GM18499 (cell line): Measurements from ENCODE around the gene NR6A1.

Source experiments
- ATAC-seq: cut with Tn5 transposase; IDR thresholded peaks from one replicate; pipeline ENCODE4 v1.9.1; 2021; ENCODE audit warnings: moderate number of reproducible peaks; ENCODE audit not compliant: insufficient read depth, unreplicated experiment

The NR6A1 gene

GRCh38 chr9:124482431-124483031, 288.6 kb downstream of the NR6A1 start:
- ATAC-seq: no peak

GRCh38 chr9:124481115-124481514, 290.0 kb downstream of the NR6A1 start:
- ATAC-seq: no peak

DNA sequence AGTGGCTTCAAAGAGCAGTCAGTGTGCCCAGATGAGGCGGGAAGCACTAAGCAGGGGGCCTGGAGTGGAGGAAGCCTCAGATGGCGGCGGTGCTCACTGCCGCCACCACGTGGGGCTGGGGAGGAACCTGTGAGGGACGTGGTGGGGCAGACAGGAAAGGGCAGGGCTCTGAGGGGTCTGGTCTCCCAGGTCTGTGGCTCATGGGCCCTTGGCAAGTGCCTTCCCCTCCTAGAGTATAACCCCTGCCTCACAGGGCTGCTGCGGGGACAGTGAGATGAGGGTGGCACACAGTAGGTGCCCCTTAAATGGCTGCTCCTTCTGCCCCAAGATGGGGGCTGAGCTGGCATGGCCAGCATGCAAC, 290.5 kb downstream of the NR6A1 start:
- no peak for ATAC-seq

- ATAC-seq: no peak
Measured at GRCh38 chr9:124479947-124480620, 291.0 kb downstream of the NR6A1 start.

GRCh38 chr9:124479371-124479770, 291.7 kb downstream of the NR6A1 start:
- no peak for ATAC-seq

DNA sequence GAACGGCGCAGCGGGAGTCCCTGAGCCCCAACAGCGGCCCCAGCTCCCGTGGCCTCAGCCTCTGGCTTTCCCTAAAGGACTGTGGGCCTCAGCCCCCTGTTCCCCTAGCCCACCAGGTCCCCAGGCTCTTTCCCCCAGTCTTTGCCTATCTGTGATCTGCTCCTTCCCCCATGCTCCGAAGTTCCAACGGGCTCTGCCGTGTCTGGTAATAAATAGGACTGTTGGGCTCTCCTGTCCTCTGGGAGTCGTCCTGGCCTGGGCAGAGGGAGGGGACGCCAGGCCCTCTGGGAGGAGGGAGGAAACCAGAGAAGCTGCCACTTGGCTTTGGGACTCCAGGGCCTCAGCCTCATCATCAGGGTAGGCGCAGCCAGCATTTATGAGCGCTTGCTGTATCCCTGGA, 292.8 kb downstream of the NR6A1 start:
- ATAC-seq: no peak

DNA sequence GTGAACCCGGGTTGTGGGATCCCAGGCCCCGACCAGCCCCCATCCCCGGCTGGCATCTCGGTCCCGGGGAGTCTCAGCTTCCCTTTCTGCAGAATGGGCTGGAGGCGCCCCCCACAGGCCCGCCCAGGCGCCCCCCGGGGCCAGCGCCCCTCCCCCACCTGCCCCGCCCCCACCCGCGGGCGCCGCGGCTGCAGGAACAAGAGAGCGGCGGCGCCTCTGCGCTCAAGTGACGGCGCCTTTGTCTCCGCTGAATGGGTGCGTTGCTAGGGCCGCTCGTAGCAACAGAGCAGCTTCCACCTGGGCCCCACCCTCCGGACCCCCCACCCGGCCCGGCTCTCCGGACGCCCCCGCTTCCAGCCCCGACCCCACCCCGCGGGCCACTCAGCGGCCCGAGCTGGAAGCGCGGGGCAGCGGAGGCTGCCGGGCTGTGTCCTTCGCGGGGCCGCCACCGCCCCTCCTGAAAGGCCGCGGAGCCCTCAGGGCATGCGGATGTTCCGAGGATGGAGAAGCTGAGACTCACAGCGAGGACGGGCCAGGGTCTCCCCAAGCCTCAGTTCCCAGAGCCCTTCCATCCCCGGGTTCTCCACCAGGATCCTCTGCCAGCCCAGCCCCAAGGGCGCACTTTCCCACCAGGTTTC, 293.3 kb downstream of the NR6A1 start:
- ATAC-seq: no peak

DNA sequence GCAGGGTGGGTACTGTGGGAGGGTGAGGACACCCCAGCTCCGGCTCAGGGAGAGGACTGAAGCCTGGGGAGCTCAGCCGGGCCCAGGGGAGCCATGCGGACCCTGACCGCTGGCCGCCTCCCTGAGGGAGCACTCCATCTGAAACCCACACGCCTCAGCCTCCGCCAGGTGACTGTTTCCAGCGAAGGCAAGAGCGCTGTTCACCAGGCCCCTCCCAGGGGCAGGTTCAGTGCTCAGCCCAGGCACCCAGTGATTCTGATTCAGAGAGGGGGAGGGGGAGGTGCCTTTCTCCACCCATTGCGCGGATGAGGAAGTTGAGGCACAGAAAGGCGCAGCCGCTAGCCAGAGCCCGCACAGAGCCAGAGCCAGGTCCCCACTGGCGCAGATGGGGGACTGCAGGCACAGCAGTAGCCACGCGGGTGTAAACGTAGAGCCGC, 293.9 kb downstream of the NR6A1 start:
- ATAC-seq: no peak

- ATAC-seq: no peak
Measured at GRCh38 chr9:124475868-124476690, 295.0 kb downstream of the NR6A1 start.

GRCh38 chr9:124475158-124475867, 295.8 kb downstream of the NR6A1 start:
- no peak for ATAC-seq

DNA sequence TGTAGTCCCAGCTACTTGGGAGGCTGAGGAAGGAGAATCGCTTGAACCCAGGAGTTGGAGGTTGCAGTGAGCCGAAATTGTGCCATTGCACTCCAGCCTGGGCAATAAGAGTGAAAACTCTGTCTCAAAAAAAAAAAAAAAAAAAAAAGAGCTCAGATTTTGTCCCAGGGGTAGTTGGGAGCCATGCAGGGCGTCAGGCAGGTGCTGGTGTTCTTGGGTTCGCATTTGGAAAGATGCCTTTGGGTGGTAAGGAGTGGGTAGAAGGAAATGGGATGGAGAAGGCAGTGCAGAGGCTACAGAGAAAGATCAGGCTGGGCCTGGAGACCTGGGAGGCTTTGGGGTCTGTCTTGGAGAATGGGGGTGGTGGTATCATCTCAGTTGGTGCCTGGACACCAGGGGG, 297.0 kb downstream of the NR6A1 start:
- ATAC-seq: no peak

GRCh38 chr9:124473310-124473709, 297.8 kb downstream of the NR6A1 start:
- ATAC-seq: no peak

GRCh38 chr9:124472770-124473169, 298.3 kb downstream of the NR6A1 start:
- no peak for ATAC-seq

- no peak for ATAC-seq
Measured at GRCh38 chr9:124471761-124472160, 299.4 kb downstream of the NR6A1 start.

DNA sequence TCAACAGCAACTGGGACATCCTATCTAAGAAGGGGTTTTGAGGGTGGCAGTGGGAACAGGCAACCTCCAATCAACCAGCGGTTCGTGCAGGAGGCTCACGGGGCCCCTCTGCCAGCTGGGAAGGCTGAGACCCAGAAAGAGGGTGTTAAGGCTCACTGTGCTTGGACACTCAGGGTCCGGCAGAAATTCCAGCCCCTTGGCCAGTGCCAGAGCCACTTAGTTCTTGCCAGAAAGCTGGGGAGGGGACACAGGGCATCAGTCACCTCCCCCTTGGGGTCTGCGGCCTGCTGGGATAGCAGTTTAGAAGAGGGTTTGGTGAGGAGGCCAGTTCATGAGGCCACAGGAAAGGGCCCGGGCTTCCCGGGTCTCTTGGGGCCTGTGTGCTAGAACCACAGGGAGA, 300.4 kb downstream of the NR6A1 start:
- ATAC-seq: no peak

DNA sequence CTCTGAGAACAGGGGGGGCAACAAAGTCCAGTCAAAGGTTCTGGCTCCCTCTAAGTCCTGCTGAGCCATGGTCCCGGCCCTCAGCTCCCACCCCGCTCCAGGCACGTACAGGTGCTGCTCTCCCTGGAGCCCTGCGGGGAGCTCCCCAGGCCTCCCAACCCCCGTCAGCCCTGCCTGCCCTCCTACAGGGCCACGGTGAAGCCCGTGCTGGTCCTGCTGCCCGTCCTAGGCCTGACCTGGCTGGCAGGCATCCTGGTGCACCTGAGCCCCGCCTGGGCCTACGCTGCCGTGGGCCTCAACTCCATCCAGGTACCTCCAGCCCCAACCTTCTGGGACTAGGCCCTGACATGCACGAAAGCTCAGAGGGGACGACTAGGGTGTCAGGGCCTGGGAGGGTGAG, 300.8 kb downstream of the NR6A1 start:
- no peak for ATAC-seq

DNA sequence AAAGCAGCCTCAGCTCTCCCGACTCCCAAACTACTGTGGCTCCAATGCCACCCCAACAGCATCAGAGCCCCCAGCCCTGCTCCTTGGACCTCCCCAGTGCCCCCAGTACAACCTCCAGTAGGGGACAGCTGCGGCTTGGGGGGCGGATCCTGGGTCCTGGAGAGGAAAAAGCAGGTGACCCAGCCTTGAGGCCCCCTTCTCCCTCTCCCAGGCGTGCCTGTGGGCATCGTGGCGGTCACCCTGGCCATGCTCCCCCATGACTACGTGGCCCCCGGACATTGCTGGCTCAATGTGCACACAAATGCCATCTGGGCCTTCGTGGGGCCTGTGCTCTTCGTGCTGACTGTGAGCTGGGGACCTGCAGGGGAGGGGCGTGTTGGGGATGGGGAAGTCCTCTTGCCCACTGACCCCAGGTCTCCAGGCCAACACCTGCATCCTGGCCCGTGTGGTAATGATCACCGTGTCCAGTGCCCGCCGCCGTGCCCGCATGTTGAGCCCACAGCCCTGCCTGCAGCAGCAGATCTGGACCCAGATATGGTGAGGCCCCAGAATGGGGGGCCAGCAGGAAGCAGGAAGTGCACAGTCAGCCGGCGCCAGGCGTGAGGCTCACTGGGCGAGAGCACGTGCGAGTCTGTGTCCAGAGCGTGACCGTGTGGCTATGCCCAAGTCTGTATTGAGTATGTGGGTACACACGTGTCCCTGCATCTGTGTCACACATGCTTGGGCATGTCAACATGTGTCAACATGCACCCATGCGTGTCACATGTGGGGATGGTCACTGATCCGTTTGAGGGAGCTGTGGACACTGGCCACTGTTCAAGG, 301.9 kb downstream of the NR6A1 start:
- no peak for ATAC-seq

- ATAC-seq: no peak
Measured at GRCh38 chr9:124468061-124468740, 302.9 kb downstream of the NR6A1 start.
